Lower lobe of right lung (tissue), 2 donors: ENCODE measurements around the gene STAT3. TPM values are rescaled to one million over a fixed set of nuclear protein-coding genes. Genes with fewer than 3 reads are reported as not detected.
"Not testable (repeated sequence)": the region's sequence is repeated elsewhere in the genome, so short reads cannot be mapped to it uniquely, and the experiment has no call there.

Experiments used
- ATAC-seq, 2 donors: fragments of 200-7000 bp; cut with Tn5 transposase; one replicate each; pipeline ENCODE4 v1.9.1; 2020 to 2022; ENCODE audit warnings: mild to moderate bottlenecking in 2 of 2, moderate library complexity in 2 of 2
- DNase-seq: peaks from one replicate; pipeline ENCODE4 v3.0.0-alpha.2; 2020
- H3K27ac ChIP-seq: fragments of 200-600 bp; one replicate; pipeline ENCODE4 v1.8.0; 2022
- H3K27me3 ChIP-seq: fragments of 200-600 bp; one replicate; pipeline ENCODE4 v1.8.0; 2022; ENCODE audit warnings: low read depth
- H3K36me3 ChIP-seq: fragments of 200-600 bp; one replicate; pipeline ENCODE4 v1.8.0; 2022; ENCODE audit warnings: mild to moderate bottlenecking
- H3K4me1 ChIP-seq: fragments of 200-600 bp; one replicate; pipeline ENCODE4 v1.8.0; 2022
- H3K4me3 ChIP-seq: fragments of 200-600 bp; one replicate; pipeline ENCODE4 v1.8.0; 2022; ENCODE audit warnings: mild to moderate bottlenecking
- H3K9me3 ChIP-seq: fragments of 200-600 bp; one replicate; pipeline ENCODE4 v1.8.0; 2022
- CTCF ChIP-seq: fragments of 200-600 bp; IDR thresholded peaks from one replicate; pipeline ENCODE4 v1.8.0; 2022; ENCODE audit warnings: antibody characterized with exemption, mild to moderate bottlenecking
- intact Hi-C: fragments of 100-400 bp; cut with DNase I; formaldehyde crosslinking; loops from one replicate; pipeline ENCODE4 v1.11.0; 2022
- total RNA-seq: library from RNA; stranded (reverse); fragmentation: NEBNext Ultra II Directional; extraction: Animal tissue kit (Norgen Biotek cat#: 25700); gene quantifications from one replicate; pipeline ENCODE4 v1.2.1, GENCODE V29; 2021
- donor health status: DM: no; HTN: yes; CAD: no; lungs with severe emphysema.

STAT3 gene
- total RNA-seq, 1 donor from 2014 or later, result 278 TPM

- DNase-seq, H3K27ac ChIP-seq, H3K9me3 ChIP-seq, H3K4me1 ChIP-seq, H3K27me3 ChIP-seq, ATAC-seq, intact Hi-C loops, H3K4me3 ChIP-seq: not testable (repeated sequence)
- H3K36me3 ChIP-seq, result peaks cover 70% of the 10 kb centered on the region
Observed at GRCh38 chr17:42297775-42298174, 90.5 kb downstream of the STAT3 start.

- Histone ChIP-seq H3K4me1 (no peaks in the 10 kb centered on the region), H3K36me3 (peaks cover 64% of the 10 kb centered on the region), H3K27ac (no peak overlapping the region), H3K9me3 (no peaks in the 10 kb centered on the region), H3K27me3 (no peaks in the 10 kb centered on the region), H3K4me3 (no peak overlapping the region)
- DNase-seq, result no peak
- intact Hi-C loops, result no loop called here
- no peak for ATAC-seq
- no peak for TF ChIP-seq CTCF
Observed at GRCh38 chr17:42296012-42296411, 92.2 kb downstream of the STAT3 start.

- intact Hi-C loops, result no loop called here
- peaks cover 62% of the 10 kb centered on the region for H3K36me3 ChIP-seq
- ATAC-seq, result peak in 1 of 2 donors; percentile 18
- DNase-seq, result no peak
- H3K27me3 ChIP-seq, result no peaks in the 10 kb centered on the region
- no peak overlapping the region for H3K27ac ChIP-seq
- peaks cover 4% of the 10 kb centered on the region for H3K4me1 ChIP-seq
- no peak for TF ChIP-seq CTCF
- no peak overlapping the region for H3K4me3 ChIP-seq
- no peaks in the 10 kb centered on the region for H3K9me3 ChIP-seq
Observed at GRCh38 chr17:42294469-42295398, 93.5 kb downstream of the STAT3 start.

GRCh38 chr17:42291129-42291528, 97.1 kb downstream of the STAT3 start:
- Histone ChIP-seq H3K27ac (no peak overlapping the region), H3K9me3 (no peaks in the 10 kb centered on the region), H3K4me1 (peaks cover 35% of the 10 kb centered on the region), H3K27me3 (no peaks in the 10 kb centered on the region), H3K4me3 (no peak overlapping the region), H3K36me3 (peaks cover 40% of the 10 kb centered on the region)
- DNase-seq, result no peak
- intact Hi-C loops, result no loop called here
- ATAC-seq, result no peak
- no peak for TF ChIP-seq CTCF

GRCh38 chr17:42290577-42290976, 97.7 kb downstream of the STAT3 start:
- no peak for ATAC-seq
- no peaks in the 10 kb centered on the region for H3K9me3 ChIP-seq
- no peak for TF ChIP-seq CTCF
- H3K27ac ChIP-seq, result no peak overlapping the region
- H3K36me3 ChIP-seq, result peaks cover 35% of the 10 kb centered on the region
- peaks cover 40% of the 10 kb centered on the region for H3K4me1 ChIP-seq
- DNase-seq, result no peak
- no peak overlapping the region for H3K4me3 ChIP-seq
- intact Hi-C loops, result no loop called here
- no peaks in the 10 kb centered on the region for H3K27me3 ChIP-seq

- no peaks in the 10 kb centered on the region for H3K9me3 ChIP-seq
- H3K4me1 ChIP-seq, result peaks cover 40% of the 10 kb centered on the region
- peak overlapping the region; percentile 95 for H3K27ac ChIP-seq
- TF ChIP-seq CTCF, result no peak
- DNase-seq, result no peak
- intact Hi-C loops, result no loop called here
- no peaks in the 10 kb centered on the region for H3K27me3 ChIP-seq
- peak; percentile 3 to 4 for ATAC-seq
- peak overlapping the region; percentile 74 for H3K4me3 ChIP-seq
- H3K36me3 ChIP-seq, result peaks cover 29% of the 10 kb centered on the region
Observed at GRCh38 chr17:42289611-42290181, 98.5 kb downstream of the STAT3 start.
